SH-SY5Y (cell line): ENCODE measurements around the gene GDPD1.

ENCODE experiments used
- GATA2 ChIP-seq: IDR thresholded peaks from 2 replicates; pipeline ENCODE4 v1.6.1; 2011; ENCODE audit warnings: mild to moderate bottlenecking, low read depth, low read length
- GATA3 ChIP-seq: IDR thresholded peaks from 2 replicates; pipeline ENCODE4 v1.6.1; 2011; ENCODE audit warnings: low read depth, mild to moderate bottlenecking, low read length, moderate library complexity

DNA sequence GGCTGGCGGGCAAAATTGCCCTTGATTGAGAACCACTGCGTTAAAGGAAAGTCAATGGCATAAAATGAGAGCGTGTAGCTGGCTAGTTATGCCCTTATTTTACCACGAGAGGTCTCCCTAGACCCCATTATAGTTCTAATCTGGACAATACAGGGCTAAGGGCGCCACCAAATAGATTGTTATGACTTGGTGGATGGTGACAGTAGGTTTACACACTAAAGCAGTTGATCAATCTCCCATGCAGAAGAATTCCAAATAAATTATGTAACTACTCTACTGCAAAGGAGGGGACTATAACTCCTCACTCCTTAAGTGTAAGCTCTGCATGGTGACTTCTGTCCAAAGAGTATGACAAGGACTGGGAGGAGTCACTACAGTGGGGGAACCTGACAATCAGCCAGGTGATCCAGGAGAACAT is 90.7 kb downstream of the GDPD1 start:
- no peak for TF ChIP-seq GATA2
- no peak for TF ChIP-seq GATA3
